K562 (cell line): ENCODE data around the gene GALNT7. TPM values are rescaled to one million over a fixed set of nuclear protein-coding genes. Genes with fewer than 3 reads are reported as not detected.

Experiments
- ATAC-seq: fragments of 200-7000 bp; cut with Tn5 transposase; 3 replicates; pipeline ENCODE4 v1.9.1; 2020; ENCODE audit warnings: moderate library complexity
- BruUV-seq: library from RNA; stranded (reverse); fragments of 400-500 nt; replicated peaks from 2 replicates; lab custom pipeline; 2021; lab: Mats Ljungman, UMichigan
- CTCF ChIA-PET: fragments of 300-600 bp; formaldehyde crosslinking; extraction: SDS; loops from one replicate; lab custom pipeline; 2021; ENCODE audit warnings: low intra/inter-chr PET ratio; lab: Yijun Ruan, JAX
- POLR2A ChIA-PET: fragments of 300-600, 350-650 bp; sonication (Branson Sonifier 250); formaldehyde crosslinking; extraction: SDS; loops from one replicate; lab custom pipeline; 2021; ENCODE audit warnings: antibody characterized with exemption, inconsistent platforms; lab: Yijun Ruan, JAX
- DNase-seq, 4 experiments: peaks; one replicate each; pipeline versions ENCODE4 v3.0.0 to v3.0.0-alpha.2; 2011 to 2018; ENCODE audit warnings: low spot score in 3 of 4, mixed read lengths in 3 of 4; ENCODE audit errors: extremely low read depth in 1 of 4
- FAIRE-seq: peaks from 2 replicates; lab custom pipeline; 2011; peaks lifted over from hg19 to GRCh38; lab: Jason Lieb, UNC
- H2AFZ ChIP-seq: 2 replicates; pipeline ENCODE4 v1.6.0; 2011; ENCODE audit warnings: low read depth, low read length, control low read depth, inconsistent platforms
- H3K27ac ChIP-seq: fragments of 200-600 bp; 3 replicates; pipeline ENCODE4 v1.8.0; 2011; ENCODE audit warnings: low read depth, mild to moderate bottlenecking, control low read depth, inconsistent platforms, low read length, moderate library complexity, mixed read lengths; ENCODE audit errors: extremely low read depth
- H3K27me3 ChIP-seq, 2 experiments: fragments of 300-600 bp in 1 of 2; 2 replicates in 1 of 2; 3 replicates in 1 of 2; pipeline versions ENCODE4 v1.6.0 to v1.8.0; 2011; ENCODE audit warnings: inconsistent platforms in 2 of 2, low read length in 2 of 2, mild to moderate bottlenecking in 1 of 2, mixed read lengths in 1 of 2, moderate library complexity in 1 of 2; ENCODE audit not compliant: control insufficient read depth in 2 of 2, insufficient read depth in 2 of 2
- H3K36me3 ChIP-seq: fragments of 300-600 bp; 3 replicates; pipeline ENCODE4 v1.8.0; 2011; ENCODE audit warnings: mild to moderate bottlenecking, low read length, inconsistent platforms; ENCODE audit not compliant: control insufficient read depth, insufficient read depth
- H3K4me1 ChIP-seq, 2 experiments: fragments of 200-600 bp in 1 of 2; replicated peaks in 1 of 2; 2 replicates in 1 of 2; 3 replicates in 1 of 2; pipeline versions ENCODE4 v1.5.1 to v1.8.0; 2011; ENCODE audit warnings: inconsistent platforms in 2 of 2, low read length in 2 of 2, mild to moderate bottlenecking in 1 of 2, mixed read lengths in 1 of 2, moderate library complexity in 1 of 2; ENCODE audit not compliant: control insufficient read depth in 2 of 2, insufficient read depth in 2 of 2
- H3K4me2 ChIP-seq: 2 replicates; pipeline ENCODE4 v1.6.1; 2011; ENCODE audit warnings: low read length, control low read depth, inconsistent platforms, mixed read lengths; ENCODE audit not compliant: insufficient read depth
- H3K4me3 ChIP-seq: fragments of 200-600 bp; sonication (generic), shearing (Covaris generic); 2 replicates; pipeline ENCODE4 v1.5.1; 2016; ENCODE audit warnings: control low read depth, inconsistent platforms
- H3K79me2 ChIP-seq: fragments of 200-600 bp; 3 replicates; pipeline ENCODE4 v1.8.0; 2011; ENCODE audit warnings: low read length, inconsistent platforms; ENCODE audit not compliant: control insufficient read depth, insufficient read depth
- H3K9ac ChIP-seq, 2 experiments: 2 replicates each; pipeline versions ENCODE4 v1.6.0 to v1.6.1; 2011; ENCODE audit warnings: low read depth in 2 of 2, low read length in 2 of 2, control low read depth in 1 of 2, inconsistent platforms in 1 of 2, mild to moderate bottlenecking in 1 of 2, mixed read lengths in 1 of 2; ENCODE audit not compliant: insufficient read depth in 1 of 2
- H3K9me1 ChIP-seq: one replicate; pipeline ENCODE4 v1.6.0; 2011; ENCODE audit warnings: inconsistent platforms, mild to moderate bottlenecking, low read length, moderate library complexity; ENCODE audit not compliant: control insufficient read depth, insufficient read depth
- H3K9me3 ChIP-seq: replicated peaks from 2 replicates; pipeline ENCODE4 v1.5.1; 2011; ENCODE audit warnings: low read depth, low read length, inconsistent platforms; ENCODE audit not compliant: control insufficient read depth, insufficient read depth
- H4K20me1 ChIP-seq: replicated peaks from 2 replicates; pipeline ENCODE4 v1.6.1; 2011; ENCODE audit warnings: low read length, inconsistent platforms, mixed read lengths; ENCODE audit not compliant: control insufficient read depth, insufficient read depth
- ARID1B ChIP-seq: fragments of 450-650 bp; IDR thresholded peaks from 2 replicates; pipeline ENCODE4 v1.6.1; 2016; ENCODE audit warnings: antibody characterized with exemption, mild to moderate bottlenecking, inconsistent platforms
- ATF3 ChIP-seq, 2 experiments: fragments of 450-650 bp in 1 of 2; sonication (generic) in 1 of 2; formaldehyde crosslinking in 1 of 2; IDR thresholded peaks in 1 of 2; conservative IDR thresholded peaks in 1 of 2; 2 replicates each; pipeline versions ENCODE4 v1.6.1 to v1.8.1; 2016 to 2023; ENCODE audit warnings: mild to moderate bottlenecking in 2 of 2, moderate library complexity in 2 of 2, inconsistent platforms in 1 of 2, missing genetic modification reagents in 1 of 2
- BRF1 ChIP-seq: IDR thresholded peaks from 3 replicates; pipeline ENCODE4 v1.6.1; 2011; ENCODE audit warnings: borderline replicate concordance, mild to moderate bottlenecking; ENCODE audit not compliant: insufficient read length; ENCODE audit errors: extremely low read depth
- CBFA2T2 ChIP-seq: fragments of 450-650 bp; conservative IDR thresholded peaks from 2 replicates; pipeline ENCODE4 v1.6.1; 2017; ENCODE audit warnings: mild to moderate bottlenecking
- CBFA2T3 ChIP-seq: fragments of 450-650 bp; IDR thresholded peaks from 2 replicates; pipeline ENCODE4 v1.6.1; 2017
- CCNT2 ChIP-seq: IDR thresholded peaks from 2 replicates; pipeline ENCODE4 v1.6.1; 2011; ENCODE audit warnings: borderline replicate concordance, low read depth, mild to moderate bottlenecking, moderate library complexity, mixed read lengths, low read length; ENCODE audit not compliant: insufficient read length; ENCODE audit errors: extremely low read depth
- FOXM1 ChIP-seq, 2 experiments: fragments of 450-650 bp in 1 of 2; sonication (generic) in 1 of 2; formaldehyde crosslinking in 1 of 2; IDR thresholded peaks; 2 replicates each; pipeline versions ENCODE4 v1.6.1 to v1.9.0; 2017 to 2022; ENCODE audit warnings: low read depth in 2 of 2, mild to moderate bottlenecking in 2 of 2, missing genetic modification reagents in 1 of 2, moderate library complexity in 1 of 2
- GATAD2B ChIP-seq: fragments of 450-650 bp; IDR thresholded peaks from 2 replicates; pipeline ENCODE4 v1.6.1; 2017; ENCODE audit warnings: mild to moderate bottlenecking, borderline replicate concordance
- HDAC3 ChIP-seq: fragments of 450-650 bp; IDR thresholded peaks from 2 replicates; pipeline ENCODE4 v1.6.1; 2018; ENCODE audit warnings: borderline replicate concordance, mild to moderate bottlenecking, moderate library complexity; ENCODE audit not compliant: partially characterized antibody
- HNRNPUL1 ChIP-seq: fragments of 200-400 bp; formaldehyde crosslinking; IDR thresholded peaks from 2 replicates; pipeline ENCODE4 v1.6.1; 2017; ENCODE audit warnings: low read length
- JUND ChIP-seq, 2 experiments: IDR thresholded peaks; 2 replicates in 1 of 2; 3 replicates in 1 of 2; pipeline ENCODE4 v1.6.1; 2011; ENCODE audit warnings: borderline replicate concordance in 2 of 2, low read depth in 2 of 2, low read length in 2 of 2, improper control_type of control experiment in 1 of 2, missing biosample characterization in 1 of 2, missing genetic modification characterization in 1 of 2, missing genetic modification reagents in 1 of 2
- KLF10 ChIP-seq: fragments of 250-450 bp; sonication (Bioruptor Pico); IDR thresholded peaks from 2 replicates; pipeline ENCODE4 v1.6.1; 2021; ENCODE audit warnings: matching md5 sums
- MBD2 ChIP-seq: sonication (generic); IDR thresholded peaks from 2 replicates; pipeline ENCODE4 v1.6.1; 2016; ENCODE audit warnings: low read depth, borderline replicate concordance
- MYBL2 ChIP-seq, 2 experiments: fragments of 450-650 bp in 1 of 2; sonication (generic) in 1 of 2; formaldehyde crosslinking in 1 of 2; IDR thresholded peaks; 2 replicates each; pipeline versions ENCODE4 v1.6.1 to v1.8.1; 2017 to 2022; ENCODE audit warnings: borderline replicate concordance in 1 of 2, inconsistent platforms in 1 of 2, low read depth in 1 of 2, mild to moderate bottlenecking in 1 of 2, missing genetic modification reagents in 1 of 2, moderate library complexity in 1 of 2
- NCOR1 ChIP-seq: fragments of 450-650 bp; IDR thresholded peaks from 2 replicates; pipeline ENCODE4 v1.6.1; 2016; ENCODE audit warnings: mild to moderate bottlenecking, moderate library complexity
- TBP ChIP-seq: optimal IDR thresholded peaks from 2 replicates; pipeline ENCODE3; 2011; ENCODE audit warnings: low read depth, low read length, improper control_type of control experiment
- ZFP91 ChIP-seq: sonication (generic); formaldehyde crosslinking; IDR thresholded peaks from 2 replicates; pipeline ENCODE4 v1.8.0; 2022; ENCODE audit warnings: mild to moderate bottlenecking, missing genetic modification reagents
- ZNF324 ChIP-seq: fragments of 250-450 bp; sonication (Bioruptor Pico); IDR thresholded peaks from 2 replicates; pipeline ENCODE4 v1.4.0; 2020; ENCODE audit warnings: mild to moderate bottlenecking
- ZNF583 ChIP-seq: fragments of 250-450 bp; sonication (Bioruptor Pico); IDR thresholded peaks from 2 replicates; pipeline ENCODE4 v1.4.0; 2020
- in situ Hi-C: fragments of 300-500 bp; cut with MboI; formaldehyde crosslinking; loops from 4 replicates; pipeline ENCODE4 v1.15.0; 2018; ENCODE audit warnings: inconsistent platforms, mixed read lengths
- intact Hi-C: fragments of 100-400 bp; cut with micrococcal nuclease; formaldehyde crosslinking; loops from 2 replicates; pipeline ENCODE4 v1.14.2; 2022
- polyA plus RNA-seq, 8 experiments: library from polyadenylated mRNA; depleted of rRNA in 4 of 8; stranded (reverse) in 5 of 8; unstranded in 3 of 8; fragments of >200 nt; fragmentation: Nextera tagmentation in 2 of 8; fragmentation: Illumina TruSeq in 1 of 8; extraction: Ambion mirVana in 2 of 8; extraction: Trizol in 1 of 8; gene quantifications; 2 replicates each; pipeline versions ENCODE4 v1.2.1 to v1.2.3, GENCODE V29; 2011 to 2014; ENCODE audit warnings: inconsistent platforms in 1 of 8, missing spikeins in 1 of 8
- total RNA-seq, 7 experiments: library from RNA; depleted of rRNA in 6 of 7; stranded (reverse); fragments of >200 nt in 6 of 7; fragmentation: Illumina TruSeq in 2 of 7; extraction: Trizol in 2 of 7; gene quantifications; 2 replicates each; pipeline versions ENCODE4 v1.2.1 to v1.2.3, GENCODE V29; 2011 to 2021; ENCODE audit warnings: low replicate concordance in 1 of 7

The GALNT7 gene
- total and polyA plus RNA-seq, 9 of the 15 experiments (the other 6 are each of a cell fraction or from before 2014, with no cell fraction given), result 16.7 to 38.7 (median 31.1) TPM

GRCh38 chr4:173218411-173219125 lies 50.0 kb downstream of the GALNT7 start:
- ATAC-seq, result peak; percentile 88
- peaks cover 11 to 40% of the 10 kb centered on the region in 2 experiments for H3K4me1 ChIP-seq
- BruUV-seq, result no TSS peak
- H3K9ac ChIP-seq, result peak overlapping the region in 1 of 2 experiments; percentile 51; a peak in 2 of 4 replicates
- H3K27me3 ChIP-seq, result no peaks in the 10 kb centered on the region
- H3K4me2 ChIP-seq, result peak overlapping the region; percentile 67
- no peaks in the 10 kb centered on the region; the same call in 1 of the 2 replicates for H4K20me1 ChIP-seq
- peaks cover 83% of the 10 kb centered on the region for H3K79me2 ChIP-seq
- FAIRE-seq, result peak; percentile 83
- H3K9me1 ChIP-seq, result no peaks in the 10 kb centered on the region
- H3K36me3 ChIP-seq, result no peaks in the 10 kb centered on the region
- peak overlapping the region; percentile 7; the same call in 1 of the 2 replicates for H3K4me3 ChIP-seq
- peak; percentile 59 to 88 (median 69) for DNase-seq
- POLR2A ChIA-PET, result interaction anchor here (1.5 kb wide), 1 partner anchor 12 kb away, joined by 5 read pairs; no protein-coding TSS in a partner anchor
- in situ Hi-C loops, result no loop called here
- H2AFZ ChIP-seq, result peak overlapping the region; percentile 70
- intact Hi-C loops, result loop anchor here (5.0 kb wide), 1 partner anchor 46 kb away; no protein-coding TSS in a partner anchor
- peak overlapping the region; percentile 84 for H3K27ac ChIP-seq
- CTCF ChIA-PET, result no interaction called here
- no peaks in the 10 kb centered on the region for H3K9me3 ChIP-seq
- no peak for TF ChIP-seq ZNF324 (CRISPR knock-in tag)
- TF ChIP-seq MYBL2 (IDR thresholded peaks at IDR 0.05; ENCODE audit: low read depth), result peak; percentile 77
- no peak for TF ChIP-seq MYBL2 (CRISPR knock-in tag; IDR thresholded peaks at IDR 0.05; ENCODE audit: borderline replicate concordance)
- no peak for TF ChIP-seq TBP
- peak; percentile 95 for TF ChIP-seq ARID1B
- TF ChIP-seq ATF3 (IDR thresholded peaks at IDR 0.05), result peak; percentile 89
- no peak for TF ChIP-seq ATF3 (CRISPR knock-in tag; conservative IDR thresholded peaks at IDR 0.05)
- TF ChIP-seq CCNT2, result peak; percentile 47
- no peak for TF ChIP-seq ZNF583 (CRISPR knock-in tag)
- TF ChIP-seq BRF1, result no peak
- TF ChIP-seq ZFP91, result no peak
- TF ChIP-seq NCOR1, result peak; percentile 78
- peak; percentile 86 for TF ChIP-seq CBFA2T3
- TF ChIP-seq MBD2, result peak; percentile 49
- TF ChIP-seq KLF10 (CRISPR knock-in tag), result no peak
- peak; percentile 45 for TF ChIP-seq HDAC3
- TF ChIP-seq HNRNPUL1, result no peak
- 0 out of 2 replicates have a peak, but pooled peaks have one; percentile 18 for TF ChIP-seq GATAD2B
- peak; percentile 92 for TF ChIP-seq JUND (IDR thresholded peaks at IDR 0.05; ENCODE audit: borderline replicate concordance, low read depth, low read length)
- TF ChIP-seq JUND (tag; IDR thresholded peaks at IDR 0.05; ENCODE audit: borderline replicate concordance, low read depth, low read length), result peak; percentile 78; the same call in 2 of the 3 replicates
- peak; percentile 96 for TF ChIP-seq FOXM1 (IDR thresholded peaks at IDR 0.05; ENCODE audit: low read depth)
- no peak for TF ChIP-seq FOXM1 (CRISPR knock-in tag; IDR thresholded peaks at IDR 0.05; ENCODE audit: low read depth)
- peak; percentile 72 for TF ChIP-seq CBFA2T2
